Activated CD4-positive, alpha-beta T cell treated with anti-CD3 and anti-CD28 coated beads for 36 hours (primary cell): ENCODE data around the gene P2RX4. TPM values are rescaled to one million over a fixed set of nuclear protein-coding genes. Genes with fewer than 3 reads are reported as not detected.
"Not testable (repeated sequence)": the region's sequence is repeated elsewhere in the genome, so short reads cannot be mapped to it uniquely, and the experiment has no call there.

Source experiments
- ATAC-seq: fragments of 200-7000 bp; cut with Tn5 transposase; one replicate; pipeline ENCODE4 v1.10.0; 2021; ENCODE audit warnings: mild to moderate bottlenecking, moderate library complexity
- CTCF ChIA-PET: fragments of 350-600 bp; sonication (Branson Sonifier 250); formaldehyde crosslinking; loops from one replicate; lab custom pipeline; 2021; ENCODE audit warnings: antibody characterized with exemption; lab: Charles Lee
- POLR2A ChIA-PET: fragments of 350-600 bp; sonication (Branson Sonifier 250); formaldehyde crosslinking; loops from one replicate; lab custom pipeline; 2021; ENCODE audit warnings: antibody characterized with exemption, inconsistent platforms; lab: Charles Lee
- DNase-seq: peaks from one replicate; pipeline ENCODE4 v3.0.0-alpha.2; 2020
- H3K27ac Mint-ChIP-seq: one replicate; pipeline ENCODE4 v1.8.0; 2021; ENCODE audit warnings: mixed read lengths
- H3K27me3 Mint-ChIP-seq: one replicate; pipeline ENCODE4 v1.8.0; 2021; ENCODE audit warnings: mixed read lengths
- H3K36me3 Mint-ChIP-seq: one replicate; pipeline ENCODE4 v1.8.0; 2021; ENCODE audit warnings: low read depth, mixed read lengths
- H3K4me1 Mint-ChIP-seq: one replicate; pipeline ENCODE4 v1.8.0; 2021; ENCODE audit warnings: mixed read lengths
- H3K4me3 Mint-ChIP-seq: one replicate; pipeline ENCODE4 v1.8.0; 2021; ENCODE audit warnings: mild to moderate bottlenecking, moderate library complexity, mixed read lengths
- H3K9me3 Mint-ChIP-seq: one replicate; pipeline ENCODE4 v1.8.0; 2021; ENCODE audit warnings: low read depth, mixed read lengths
- intact Hi-C, 2 experiments: fragments of 100-400 bp; cut with DNase I in 1 of 2; cut with micrococcal nuclease in 1 of 2; formaldehyde crosslinking; loops; one replicate each; pipeline versions ENCODE4 v1.14.2 to v1.15.1; 2022 to 2024; cut with DNase I, micrococcal nuclease
- total RNA-seq, 2 experiments: library from RNA; stranded (reverse); gene quantifications; one replicate each; pipeline ENCODE4 v1.2.3, GENCODE V29; 2021

Gene P2RX4
- total RNA-seq, 2 experiments from 2014 or later, result 21.2 to 21.6 TPM

DNA sequence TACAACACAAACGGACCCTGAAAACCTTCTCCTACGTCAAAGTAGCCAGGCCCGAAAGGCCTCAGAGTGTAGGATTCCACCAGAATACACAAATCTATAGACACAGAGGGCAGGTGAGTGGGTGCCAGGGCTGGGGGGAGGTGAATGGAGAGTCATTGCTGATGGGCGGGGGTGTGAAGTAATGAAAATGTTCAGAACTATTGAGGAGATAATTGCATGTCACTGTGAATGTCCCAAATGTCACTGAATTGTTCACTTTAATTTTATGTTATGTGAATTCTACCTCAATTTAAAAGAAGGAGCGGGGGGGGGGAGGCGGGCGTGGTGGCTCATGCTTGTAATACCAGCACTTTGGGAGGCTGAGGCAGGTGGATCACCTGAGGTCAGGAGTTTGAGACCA is 36.0 kb downstream of the P2RX4 start:
- intact Hi-C loops, result no loop called here
- no peak overlapping the region for H3K27ac Mint-ChIP-seq
- ChIA-PET POLR2A (no interaction called here), CTCF (no interaction called here)
- H3K4me1 Mint-ChIP-seq, result peaks cover 16% of the 10 kb centered on the region
- peaks cover 33% of the 10 kb centered on the region for H3K36me3 Mint-ChIP-seq
- DNase-seq (no peak), ATAC-seq (no peak)
- no peak overlapping the region for H3K4me3 Mint-ChIP-seq
- no peaks in the 10 kb centered on the region for H3K9me3 Mint-ChIP-seq
- H3K27me3 Mint-ChIP-seq, result no peaks in the 10 kb centered on the region

DNA sequence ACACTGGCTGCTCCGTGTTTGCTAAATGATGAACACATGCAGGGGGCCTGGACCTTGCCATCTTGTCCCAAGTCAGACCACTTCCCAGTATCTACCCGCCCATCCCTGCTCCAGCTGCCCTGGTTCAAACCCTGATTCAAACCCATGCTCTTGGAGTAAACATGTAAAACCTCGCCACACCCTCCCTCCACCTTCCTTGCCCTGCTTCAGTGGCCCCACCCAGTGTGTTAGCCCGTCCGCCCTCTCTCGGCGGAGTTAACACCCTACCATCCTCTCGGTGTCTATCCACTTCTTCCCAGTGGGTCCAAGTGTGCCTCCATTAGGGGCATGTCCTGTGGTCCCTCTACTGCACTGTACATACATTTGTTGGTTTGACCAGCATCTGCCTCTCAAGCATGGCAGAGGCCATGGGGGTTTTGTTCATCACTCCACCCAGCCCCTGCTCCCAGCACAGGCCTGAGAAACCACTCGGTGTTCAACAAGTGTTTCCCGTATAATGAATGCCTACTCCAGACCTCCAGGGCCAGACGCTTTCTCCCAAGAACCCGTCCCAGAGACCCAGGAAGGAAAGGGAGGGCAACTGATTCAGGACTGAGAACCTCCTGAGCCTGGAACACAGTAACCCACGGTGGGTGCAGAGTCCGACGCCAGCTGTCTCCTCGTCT is 37.1 kb downstream of the P2RX4 start:
- CTCF ChIA-PET, result interaction anchor here (0.7 kb wide), 1 partner anchor 502 kb away, joined by 3 read pairs; no protein-coding TSS in a partner anchor
- no peaks in the 10 kb centered on the region for H3K27me3 Mint-ChIP-seq

DNA sequence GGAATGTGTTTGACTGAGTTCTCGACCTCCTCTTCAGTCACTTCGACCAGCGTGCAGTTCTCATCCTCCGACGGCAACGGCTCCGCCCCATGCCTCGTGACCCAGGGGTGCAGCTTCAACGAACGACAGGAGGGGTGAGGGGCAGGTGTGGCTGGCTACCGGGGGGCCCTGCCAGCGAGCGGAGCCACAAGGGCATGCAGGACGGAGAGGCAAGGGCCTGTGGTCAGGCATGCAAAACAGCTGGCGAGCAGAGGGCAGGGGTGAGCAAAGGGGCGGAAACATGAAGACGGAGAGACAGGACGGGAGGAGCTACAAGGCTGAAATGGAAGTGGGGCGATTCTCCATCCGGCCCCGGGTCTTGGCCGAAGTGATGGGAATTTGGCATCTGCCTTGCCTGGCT is 38.7 kb downstream of the P2RX4 start:
- Mint-ChIP-seq H3K9me3 (no peaks in the 10 kb centered on the region), H3K36me3 (peaks cover 46% of the 10 kb centered on the region), H3K27me3 (no peaks in the 10 kb centered on the region), H3K4me1 (peaks cover 5% of the 10 kb centered on the region), H3K4me3 (no peak overlapping the region), H3K27ac (no peak overlapping the region)
- ChIA-PET CTCF (interaction anchor here (0.5 to 1.0 kb wide), 2 partner anchors 11 to 672 kb away, joined by 3 read pairs; no protein-coding TSS in a partner anchor), POLR2A (interaction anchor here (0.6 kb wide), 1 partner anchor 10 kb away, joined by 4 read pairs; no protein-coding TSS in a partner anchor)
- no peak for ATAC-seq
- intact Hi-C loops, result no loop called here
- DNase-seq, result no peak

More for the DNA sequence above, 37.1 kb downstream of the P2RX4 start:
- ATAC-seq (no peak), DNase-seq (no peak)
- Mint-ChIP-seq H3K4me1 (peaks cover 5% of the 10 kb centered on the region), H3K9me3 (no peaks in the 10 kb centered on the region), H3K27ac (no peak overlapping the region), H3K36me3 (peaks cover 38% of the 10 kb centered on the region), H3K4me3 (no peak overlapping the region)
- intact Hi-C loops, result no loop called here
- POLR2A ChIA-PET, result no interaction called here

DNA sequence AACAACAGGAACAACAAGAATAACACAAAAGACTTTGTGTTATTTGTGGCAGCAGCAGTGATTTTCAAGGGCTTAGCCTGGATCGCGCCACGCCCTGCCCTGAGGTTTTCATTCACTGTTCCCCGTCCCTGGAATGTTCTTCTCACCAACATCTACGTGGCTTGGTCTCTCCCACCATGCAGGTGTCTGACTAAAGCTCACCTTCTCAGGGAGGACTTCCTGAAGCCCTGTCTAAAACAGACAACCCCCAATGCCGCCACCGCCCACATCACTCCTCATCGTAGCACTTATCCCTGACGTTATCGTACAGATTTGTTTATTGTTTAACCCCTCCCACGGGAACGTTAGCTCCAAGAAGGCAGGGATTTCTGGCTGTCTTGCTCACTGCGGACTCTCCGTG is 40.4 kb downstream of the P2RX4 start:
- Mint-ChIP-seq H3K4me3 (no peak overlapping the region), H3K9me3 (no peaks in the 10 kb centered on the region), H3K36me3 (peaks cover 60% of the 10 kb centered on the region), H3K27ac (no peak overlapping the region), H3K4me1 (peaks cover 8% of the 10 kb centered on the region), H3K27me3 (no peaks in the 10 kb centered on the region)
- CTCF ChIA-PET, result interaction anchor here (1.0 kb wide), 1 partner anchor 193 kb away, joined by 3 read pairs; no protein-coding TSS in a partner anchor
- DNase-seq, result no peak
- POLR2A ChIA-PET, result no interaction called here
- intact Hi-C loops, result no loop called here
- ATAC-seq, result no peak

DNA sequence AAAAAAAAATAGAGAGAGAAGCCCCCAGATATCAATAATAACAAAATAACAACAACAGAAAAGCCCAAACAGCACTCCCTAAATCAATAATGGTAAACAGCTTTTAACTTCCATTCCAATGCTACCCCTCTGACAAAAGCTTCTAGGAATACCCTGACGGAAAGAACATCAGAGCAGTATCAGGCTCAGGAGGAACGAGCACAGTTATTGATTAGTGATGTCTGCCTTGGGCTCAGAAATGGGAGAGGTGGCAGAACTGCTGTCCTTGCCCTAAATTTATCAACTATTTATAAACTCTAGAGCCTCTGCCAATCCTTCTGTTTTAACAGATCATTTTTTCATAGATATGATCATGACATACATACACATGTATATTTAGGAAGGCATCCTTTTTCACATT is 41.9 kb downstream of the P2RX4 start:
- DNase-seq (no peak), ATAC-seq (no peak)
- H3K4me3 Mint-ChIP-seq, result no peak overlapping the region
- peaks cover 69% of the 10 kb centered on the region for H3K36me3 Mint-ChIP-seq
- no peaks in the 10 kb centered on the region for H3K9me3 Mint-ChIP-seq
- no peak overlapping the region for H3K27ac Mint-ChIP-seq
- peaks cover 8% of the 10 kb centered on the region for H3K4me1 Mint-ChIP-seq
- no peaks in the 10 kb centered on the region for H3K27me3 Mint-ChIP-seq
- intact Hi-C loops, result no loop called here
- ChIA-PET CTCF (interaction anchor here (0.5 kb wide), 1 partner anchor 583 kb away, joined by 3 read pairs; no protein-coding TSS in a partner anchor), POLR2A (no interaction called here)

DNA sequence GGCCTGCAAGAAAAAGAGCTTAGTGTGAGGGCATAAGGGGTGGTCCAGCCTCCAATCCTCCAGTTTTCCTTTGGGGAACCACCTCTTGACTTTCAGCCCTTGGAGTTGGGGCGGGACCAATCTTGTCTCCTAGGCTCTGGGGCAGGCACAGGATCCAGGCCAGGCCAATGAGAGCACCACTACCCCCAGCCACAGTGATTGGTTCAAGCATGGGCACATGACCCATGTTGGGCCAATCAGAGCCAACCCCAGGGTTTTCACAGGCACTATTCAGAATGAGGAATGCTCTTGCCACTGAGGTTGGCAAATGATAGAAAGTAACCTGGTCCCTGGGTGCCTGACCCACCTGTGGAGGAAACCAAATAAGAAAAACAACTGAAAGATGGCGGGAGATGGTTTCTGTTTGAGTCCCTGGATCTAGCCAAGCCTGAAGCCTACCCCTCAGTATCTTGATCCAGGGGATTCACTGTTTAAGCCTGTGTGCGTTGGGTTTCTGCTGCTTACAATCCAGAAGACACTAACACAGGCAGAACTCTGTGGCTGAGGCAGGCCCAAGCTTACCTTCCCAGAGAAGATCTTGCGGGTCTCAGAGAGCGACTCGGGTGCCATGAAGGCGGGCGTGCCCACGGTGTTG is 42.9 kb downstream of the P2RX4 start:
- POLR2A ChIA-PET, result interaction anchor here (0.8 kb wide), 1 partner anchor 154 kb away, joined by 4 read pairs; no protein-coding TSS in a partner anchor
- no peak for ATAC-seq
- CTCF ChIA-PET, result no interaction called here
- no peaks in the 10 kb centered on the region for H3K9me3 Mint-ChIP-seq
- peaks cover 67% of the 10 kb centered on the region for H3K36me3 Mint-ChIP-seq
- no peak for DNase-seq
- peaks cover 8% of the 10 kb centered on the region for H3K4me1 Mint-ChIP-seq
- H3K4me3 Mint-ChIP-seq, result no peak overlapping the region
- H3K27me3 Mint-ChIP-seq, result no peaks in the 10 kb centered on the region
- intact Hi-C loops, result no loop called here
- no peak overlapping the region for H3K27ac Mint-ChIP-seq

DNA sequence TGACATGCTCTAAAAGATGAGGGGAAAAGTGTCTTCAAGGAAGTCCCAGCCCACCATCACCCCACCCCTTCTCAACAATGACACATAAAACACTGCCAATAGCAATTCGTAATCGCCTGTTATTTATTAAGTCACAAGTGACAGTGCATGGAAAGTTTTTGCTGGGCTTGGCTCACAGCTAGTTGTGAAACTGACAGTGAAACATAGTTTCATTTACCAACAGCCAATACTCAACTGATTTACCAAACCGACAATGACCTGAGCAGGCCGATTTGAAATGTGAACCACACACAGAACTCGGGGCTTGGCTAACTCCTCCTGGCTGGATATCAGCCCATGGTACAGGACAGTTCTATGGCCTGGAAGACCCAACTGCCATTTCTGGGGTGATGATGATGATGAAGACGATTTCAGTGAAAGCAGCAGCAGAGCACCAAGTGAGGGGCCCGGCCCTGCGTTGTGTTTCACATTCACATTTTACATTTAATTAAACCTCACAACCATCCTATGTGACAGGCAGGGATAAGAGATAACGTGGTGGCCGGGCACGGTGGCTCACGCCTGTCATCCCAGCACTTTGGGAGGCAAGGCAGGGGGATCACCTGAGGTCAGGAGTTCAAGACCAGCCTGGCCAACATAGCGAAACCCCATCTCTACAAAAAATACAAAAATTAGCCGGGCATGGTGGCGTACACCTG is 43.9 kb downstream of the P2RX4 start:
- no peak for DNase-seq
- peaks cover 8% of the 10 kb centered on the region for H3K4me1 Mint-ChIP-seq
- no peaks in the 10 kb centered on the region for H3K27me3 Mint-ChIP-seq
- H3K36me3 Mint-ChIP-seq, result peaks cover 66% of the 10 kb centered on the region
- intact Hi-C loops, result no loop called here
- peak; percentile 34 for ATAC-seq
- H3K9me3 Mint-ChIP-seq, result no peaks in the 10 kb centered on the region
- CTCF ChIA-PET, result interaction anchor here (0.7 kb wide), 2 partner anchors 223 to 1005 kb away, joined by 3 read pairs; no protein-coding TSS in a partner anchor
- POLR2A ChIA-PET, result no interaction called here
- no peak overlapping the region for H3K4me3 Mint-ChIP-seq
- peak overlapping the region; percentile 28 for H3K27ac Mint-ChIP-seq

DNA sequence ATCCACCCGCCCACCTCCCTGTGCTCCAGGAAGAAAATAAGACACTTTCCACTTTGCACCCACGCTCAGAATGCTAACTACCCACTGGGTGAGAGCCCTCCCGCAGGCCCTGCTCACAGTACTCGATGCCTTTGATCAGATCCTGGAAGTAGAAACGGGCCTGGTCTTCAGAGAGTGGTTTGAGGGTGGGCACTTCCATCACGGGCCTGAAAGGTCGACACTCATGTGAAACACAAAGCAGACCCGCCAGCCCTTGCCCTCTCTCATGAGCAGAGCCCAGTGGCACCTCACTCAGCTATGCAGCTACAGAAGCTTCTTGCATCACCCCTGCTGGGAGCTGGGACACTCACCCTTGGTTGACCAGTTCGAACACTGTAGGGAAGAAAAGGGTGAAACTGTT is 45.5 kb downstream of the P2RX4 start:
- H3K27me3 Mint-ChIP-seq, result no peaks in the 10 kb centered on the region
- H3K27ac Mint-ChIP-seq, result no peak overlapping the region
- no peak overlapping the region for H3K4me3 Mint-ChIP-seq
- peaks cover 8% of the 10 kb centered on the region for H3K4me1 Mint-ChIP-seq
- intact Hi-C loops, result no loop called here
- ChIA-PET POLR2A (no interaction called here), CTCF (interaction anchor here (0.6 kb wide), 1 partner anchor 674 kb away, joined by 4 read pairs; no protein-coding TSS in a partner anchor)
- H3K36me3 Mint-ChIP-seq, result peaks cover 68% of the 10 kb centered on the region
- peak; percentile 24 for DNase-seq
- ATAC-seq, result peak; percentile 52
- no peaks in the 10 kb centered on the region for H3K9me3 Mint-ChIP-seq

DNA sequence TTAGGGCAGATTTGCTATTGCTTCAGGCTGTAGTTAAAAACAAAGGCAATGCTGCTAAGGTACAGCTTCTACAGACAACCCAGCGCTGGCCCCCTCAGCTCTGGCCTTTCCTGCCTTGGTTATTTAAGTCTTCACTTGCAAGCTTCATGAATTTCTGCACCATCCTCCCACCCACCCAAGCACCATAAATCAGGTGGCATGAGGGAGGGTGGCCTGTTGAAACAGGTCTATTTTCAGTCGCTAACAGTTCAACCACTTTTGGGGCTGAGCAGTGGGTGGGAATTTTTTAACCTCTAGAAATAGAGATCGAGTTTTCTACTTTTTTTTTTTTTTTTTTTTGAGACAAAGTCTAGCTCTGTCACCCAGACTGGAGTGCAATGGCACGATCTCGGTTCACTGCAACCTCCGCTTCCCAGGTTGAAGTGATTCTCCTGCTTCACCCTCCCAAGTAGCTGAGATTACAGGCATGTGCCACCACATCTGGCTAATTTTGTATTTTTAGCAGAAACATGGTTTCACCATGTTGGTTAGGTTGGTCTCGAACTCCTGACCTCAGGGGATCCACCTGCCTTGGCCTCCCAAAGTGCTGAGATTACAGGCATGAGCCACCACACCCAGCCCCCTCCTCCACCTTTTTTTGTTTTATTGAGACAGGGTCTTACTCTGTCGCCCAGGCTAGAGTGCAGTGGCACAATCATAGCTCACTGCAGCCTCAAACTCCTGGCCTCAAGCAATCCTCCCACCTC is 47.9 kb downstream of the P2RX4 start:
- ATAC-seq, H3K27ac Mint-ChIP-seq, H3K9me3 Mint-ChIP-seq, H3K4me3 Mint-ChIP-seq, H3K27me3 Mint-ChIP-seq, DNase-seq, intact Hi-C loops, H3K4me1 Mint-ChIP-seq: not testable (repeated sequence)
- peaks cover 58% of the 10 kb centered on the region for H3K36me3 Mint-ChIP-seq
- POLR2A ChIA-PET, result interaction anchor here (0.6 kb wide), 1 partner anchor 9 kb away, joined by 4 read pairs; no protein-coding TSS in a partner anchor
- CTCF ChIA-PET, result interaction anchor here (0.6 to 0.7 kb wide), 3 partner anchors 22 to 158 kb away, joined by 3 to 4 read pairs (median 3); no protein-coding TSS in a partner anchor

DNA sequence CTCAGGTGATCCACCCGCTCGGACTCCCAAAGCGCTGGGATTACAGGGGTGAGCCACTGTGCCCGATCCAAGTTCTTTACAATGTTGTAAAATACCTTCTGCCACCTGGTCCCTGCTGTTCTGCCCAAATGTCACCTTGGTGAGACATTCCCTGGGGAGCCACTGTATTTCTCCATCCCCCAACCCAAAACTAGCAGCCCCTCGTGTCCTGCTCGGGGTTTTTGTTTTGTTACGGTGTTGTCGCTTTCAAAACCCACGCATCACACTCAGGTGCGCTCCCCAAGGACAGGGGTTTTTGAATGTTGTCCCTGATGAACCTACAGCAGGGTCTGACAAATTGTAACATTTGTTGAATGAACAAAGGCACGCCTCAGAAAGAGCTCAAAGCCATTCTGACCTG is 49.1 kb downstream of the P2RX4 start:
- DNase-seq (no peak), ATAC-seq (no peak)
- POLR2A ChIA-PET, result interaction anchor here (0.6 kb wide), 1 partner anchor 310 kb away, joined by 8 read pairs; no protein-coding TSS in a partner anchor
- no peaks in the 10 kb centered on the region for H3K27me3 Mint-ChIP-seq
- no peaks in the 10 kb centered on the region for H3K4me1 Mint-ChIP-seq
- CTCF ChIA-PET, result no interaction called here
- intact Hi-C loops, result no loop called here
- peaks cover 50% of the 10 kb centered on the region for H3K36me3 Mint-ChIP-seq
- H3K9me3 Mint-ChIP-seq, result no peaks in the 10 kb centered on the region
- no peak overlapping the region for H3K27ac Mint-ChIP-seq
- no peak overlapping the region for H3K4me3 Mint-ChIP-seq

DNA sequence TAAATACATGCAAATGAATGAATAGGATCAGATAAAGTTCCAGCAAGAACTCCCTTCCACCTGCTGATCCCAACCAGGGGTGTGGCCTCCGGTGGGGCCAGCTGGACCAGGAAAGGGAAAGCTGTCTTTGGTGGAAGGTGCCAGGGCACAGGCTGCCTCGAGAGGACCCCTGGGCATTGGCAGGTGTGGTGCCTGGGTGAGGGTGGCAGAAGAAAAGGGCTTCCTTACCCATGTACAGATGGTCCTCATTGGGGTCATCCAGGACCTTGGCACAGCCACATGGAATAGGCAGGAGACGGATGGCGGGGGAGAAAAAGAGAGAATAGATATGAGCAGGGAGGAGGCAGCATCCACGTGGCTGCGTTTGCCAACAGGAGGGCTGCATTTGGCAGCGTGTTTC is 50.2 kb downstream of the P2RX4 start:
- no peak for ATAC-seq
- Mint-ChIP-seq H3K36me3 (peaks cover 47% of the 10 kb centered on the region), H3K27me3 (no peaks in the 10 kb centered on the region)

More for the DNA sequence above, 50.2 kb downstream of the P2RX4 start:
- Mint-ChIP-seq H3K4me3 (no peak overlapping the region), H3K9me3 (no peaks in the 10 kb centered on the region), H3K4me1 (no peaks in the 10 kb centered on the region), H3K27ac (no peak overlapping the region)
- CTCF ChIA-PET, result no interaction called here
- POLR2A ChIA-PET, result interaction anchor here (0.5 kb wide), 1 partner anchor 813 kb away, joined by 8 read pairs; no protein-coding TSS in a partner anchor
- DNase-seq, result no peak
- intact Hi-C loops, result no loop called here
